Endodermal cell (in vitro differentiated cells): ENCODE results near the gene CDH4. TPM values are rescaled to one million over a fixed set of nuclear protein-coding genes. Genes with fewer than 3 reads are reported as not detected.
A peak's percentile ranks its signal among the peaks of the same experiment; 100 is the strongest.

Experiments used
- DNase-seq: peaks from one replicate; pipeline ENCODE4 v3.0.0-alpha.2; 2017
- H3K27ac ChIP-seq: 2 replicates; pipeline ENCODE4 v1.5.1; 2013; ENCODE audit warnings: mild to moderate bottlenecking, low read depth, low read length, moderate library complexity
- H3K27me3 ChIP-seq: 2 replicates; pipeline ENCODE4 v1.6.1; 2013; ENCODE audit warnings: mild to moderate bottlenecking, low read length, moderate library complexity; ENCODE audit not compliant: insufficient read depth, control insufficient read depth, poor library complexity, severe bottlenecking
- H3K36me3 ChIP-seq: 2 replicates; pipeline ENCODE4 v1.7.0; 2013; ENCODE audit warnings: mild to moderate bottlenecking, low read length, moderate library complexity; ENCODE audit not compliant: control insufficient read depth, insufficient read depth
- H3K4me1 ChIP-seq: one replicate; pipeline ENCODE4 v1.7.0; 2013; ENCODE audit warnings: low read length; ENCODE audit not compliant: control insufficient read depth, insufficient read depth
- H3K4me3 ChIP-seq: 2 replicates; pipeline ENCODE4 v1.5.1; 2013; ENCODE audit warnings: mild to moderate bottlenecking, low read length, moderate library complexity
- H3K9ac ChIP-seq: 2 replicates; pipeline ENCODE4 v1.6.1; 2013; ENCODE audit warnings: mild to moderate bottlenecking, low read length, moderate library complexity; ENCODE audit not compliant: poor library complexity, severe bottlenecking; ENCODE audit errors: extremely low read depth
- H3K9me3 ChIP-seq: 2 replicates; pipeline ENCODE4 v1.6.1; 2013; ENCODE audit warnings: mild to moderate bottlenecking, low read length, moderate library complexity; ENCODE audit not compliant: control insufficient read depth
- H3K27ac Mint-ChIP-seq: 2 replicates; pipeline ENCODE4 v1.8.0; 2020; ENCODE audit warnings: mixed read lengths
- H3K27me3 Mint-ChIP-seq: 2 replicates; pipeline ENCODE4 v1.8.0; 2021; ENCODE audit warnings: mild to moderate bottlenecking, mixed read lengths; ENCODE audit not compliant: insufficient read depth
- H3K36me3 Mint-ChIP-seq: 2 replicates; pipeline ENCODE4 v1.8.0; 2020; ENCODE audit warnings: low read depth, mixed read lengths
- H3K4me1 Mint-ChIP-seq: 2 replicates; pipeline ENCODE4 v1.8.0; 2020; ENCODE audit warnings: mixed read lengths
- H3K4me3 Mint-ChIP-seq: 2 replicates; pipeline ENCODE4 v1.8.0; 2020; ENCODE audit warnings: mild to moderate bottlenecking, moderate library complexity, mixed read lengths
- H3K9me3 Mint-ChIP-seq: 2 replicates; pipeline ENCODE4 v1.8.0; 2020; ENCODE audit warnings: mild to moderate bottlenecking, mixed read lengths
- CTCF ChIP-seq: fragments of 200-600 bp; sonication (generic); conservative IDR thresholded peaks from 2 replicates; pipeline ENCODE4 v1.5.0; 2021; ENCODE audit warnings: antibody characterized with exemption, mild to moderate bottlenecking
- WGBS, 2 experiments: methylation state at CpG; one replicate each; pipeline versions ENCODE4 v1.1.5 to v1.1.7; 2013; ENCODE audit warnings: missing lambda C conversion rate in 2 of 2, mixed read lengths in 1 of 2; ENCODE audit not compliant: insufficient coverage in 1 of 2, insufficient read length in 1 of 2; 5-methylcytosine and 5-hydroxymethylcytosine counted together
- total RNA-seq, 2 donors: library from RNA; stranded (reverse); fragmentation: NEBNext Ultra II Directional in 1 of 2; extraction: Animal tissue kit (Norgen Biotek cat#: 25700) in 1 of 2; gene quantifications; 2 replicates in 1 of 2; 3 replicates in 1 of 2; pipeline ENCODE4 v1.2.1, GENCODE V29; 2021

The CDH4 gene
- total RNA-seq, 2 donors from 2014 or later: 1.8 to 5.8 TPM

- Mint-ChIP-seq H3K4me1 (no peaks in the 10 kb centered on the region), H3K27me3 (peaks cover 5% of the 10 kb centered on the region), H3K36me3 (no peaks in the 10 kb centered on the region), H3K9me3 (no peaks in the 10 kb centered on the region), H3K4me3 (no peak overlapping the region), H3K27ac (no peak overlapping the region)
- no peak for TF ChIP-seq CTCF
- H3K27ac ChIP-seq: no peak overlapping the region
- 89 to 93% methylated on average over 16 to 19 of the region's 19 CpGs for WGBS, 2 experiments
- no peaks in the 10 kb centered on the region for H3K27me3 ChIP-seq
- no peaks in the 10 kb centered on the region for H3K4me1 ChIP-seq
- no peak overlapping the region for H3K9ac ChIP-seq
- no peak for DNase-seq
- no peak overlapping the region for H3K4me3 ChIP-seq
- H3K36me3 ChIP-seq: no peaks in the 10 kb centered on the region
- no peaks in the 10 kb centered on the region for H3K9me3 ChIP-seq
These were observed 487.2 kb downstream of the CDH4 start for GRCh38 chr20:61739086-61739831.

- no peak for DNase-seq
- H3K9ac ChIP-seq: no peak overlapping the region
- no peaks in the 10 kb centered on the region for H3K9me3 ChIP-seq
- H3K4me3 Mint-ChIP-seq: no peak overlapping the region
- H3K4me3 ChIP-seq: no peak overlapping the region
- WGBS, 2 experiments: 85 to 94% methylated on average over 6 to 8 of the region's 8 CpGs
- no peaks in the 10 kb centered on the region for H3K4me1 Mint-ChIP-seq
- no peaks in the 10 kb centered on the region for H3K27me3 ChIP-seq
- H3K36me3 Mint-ChIP-seq: no peaks in the 10 kb centered on the region
- H3K27me3 Mint-ChIP-seq: peaks cover 5% of the 10 kb centered on the region
- no peaks in the 10 kb centered on the region for H3K36me3 ChIP-seq
- H3K27ac ChIP-seq: no peak overlapping the region
- no peaks in the 10 kb centered on the region for H3K9me3 Mint-ChIP-seq
- no peaks in the 10 kb centered on the region for H3K4me1 ChIP-seq
- H3K27ac Mint-ChIP-seq: no peak overlapping the region
- no peak for TF ChIP-seq CTCF
These were observed 487.7 kb downstream of the CDH4 start for GRCh38 chr20:61739832-61740118.

- Histone ChIP-seq H3K4me3 (no peak overlapping the region), H3K4me1 (no peaks in the 10 kb centered on the region), H3K27me3 (no peaks in the 10 kb centered on the region), H3K9ac (no peak overlapping the region), H3K9me3 (no peaks in the 10 kb centered on the region), H3K27ac (no peak overlapping the region), H3K36me3 (no peaks in the 10 kb centered on the region)
- H3K4me3 Mint-ChIP-seq: no peak overlapping the region
- H3K36me3 Mint-ChIP-seq: no peaks in the 10 kb centered on the region
- DNase-seq: no peak
- H3K4me1 Mint-ChIP-seq: no peaks in the 10 kb centered on the region
- TF ChIP-seq CTCF: peak; percentile 49
- 91 to 94% methylated on average over 14 to 16 of the region's 16 CpGs for WGBS, 2 experiments
- no peaks in the 10 kb centered on the region for H3K9me3 Mint-ChIP-seq
- H3K27ac Mint-ChIP-seq: no peak overlapping the region
- H3K27me3 Mint-ChIP-seq: peaks cover 3% of the 10 kb centered on the region
These were observed 490.2 kb downstream of the CDH4 start for GRCh38 chr20:61742097-61742825.
